Common myeloid progenitor, CD34-positive (primary cell): Measurements from ENCODE around the gene ASNSD1.
A peak's percentile ranks its signal among the peaks of the same experiment; 100 is the strongest.

Source experiments
- CTCF ChIA-PET: fragments of 350-600 bp; sonication (Branson Sonifier 250); formaldehyde crosslinking; loops from one replicate; lab custom pipeline; 2021; ENCODE audit warnings: antibody characterized with exemption; lab: Charles Lee
- POLR2A ChIA-PET: fragments of 350-600 bp; sonication (Branson Sonifier 250); formaldehyde crosslinking; loops from one replicate; lab custom pipeline; 2021; ENCODE audit warnings: antibody characterized with exemption; lab: Charles Lee
- DNase-seq, 3 donors: peaks; one replicate each; pipeline versions ENCODE4 v3.0.0 to v3.0.0-alpha.2; 2013
- H3K27ac ChIP-seq, 2 experiments: 1 replicate in 1 of 2; 2 replicates in 1 of 2; pipeline ENCODE4 v1.7.0; 2013; ENCODE audit warnings: inconsistent platforms in 2 of 2, low read length in 2 of 2, mild to moderate bottlenecking in 2 of 2, low read depth in 1 of 2, moderate library complexity in 1 of 2; ENCODE audit not compliant: severe bottlenecking in 2 of 2, insufficient read depth in 1 of 2, poor library complexity in 1 of 2
- H3K27me3 ChIP-seq, 5 experiments: replicated peaks in 2 of 5; 1 replicate in 3 of 5; 2 replicates in 2 of 5; pipeline versions ENCODE4 v1.6.1 to v1.7.0; 2013; ENCODE audit warnings: low read length in 4 of 5, mild to moderate bottlenecking in 2 of 5, moderate library complexity in 2 of 5, inconsistent platforms in 1 of 5; ENCODE audit not compliant: insufficient read depth in 5 of 5, control insufficient read depth in 4 of 5
- H3K36me3 ChIP-seq, 4 experiments: 1 replicate in 2 of 4; 2 replicates in 2 of 4; pipeline versions ENCODE4 v1.6.1 to v1.7.0; 2013; ENCODE audit warnings: low read length in 3 of 4, control low read depth in 1 of 4, mild to moderate bottlenecking in 1 of 4; ENCODE audit not compliant: control insufficient read depth in 4 of 4, insufficient read depth in 4 of 4
- H3K4me1 ChIP-seq, 4 experiments: 1 replicate in 3 of 4; 2 replicates in 1 of 4; pipeline versions ENCODE4 v1.6.1 to v1.7.1; 2013; ENCODE audit warnings: low read length in 3 of 4, mild to moderate bottlenecking in 3 of 4, control low read depth in 1 of 4, inconsistent platforms in 1 of 4, moderate library complexity in 1 of 4; ENCODE audit not compliant: control insufficient read depth in 4 of 4, insufficient read depth in 4 of 4; ENCODE audit errors: control extremely low read depth in 1 of 4
- H3K4me3 ChIP-seq, 7 experiments: 1 replicate in 4 of 7; 2 replicates in 3 of 7; pipeline versions ENCODE4 v1.5.1 to v1.7.0; 2013; ENCODE audit warnings: mild to moderate bottlenecking in 7 of 7, low read length in 6 of 7, moderate library complexity in 6 of 7, inconsistent platforms in 2 of 7, low read depth in 2 of 7, control low read depth in 1 of 7; ENCODE audit not compliant: insufficient read depth in 4 of 7, control insufficient read depth in 1 of 7; ENCODE audit errors: extremely low read depth in 1 of 7
- H3K9me3 ChIP-seq, 5 experiments: 1 replicate in 4 of 5; 2 replicates in 1 of 5; pipeline versions ENCODE4 v1.6.1 to v1.7.1; 2013; ENCODE audit warnings: low read length in 4 of 5, mild to moderate bottlenecking in 2 of 5, inconsistent platforms in 1 of 5, low read depth in 1 of 5, moderate library complexity in 1 of 5; ENCODE audit not compliant: control insufficient read depth in 4 of 5, insufficient read depth in 2 of 5; ENCODE audit errors: control extremely low read depth in 1 of 5
- WGBS: methylation state at CpG from one replicate; pipeline ENCODE4 v1.1.5; 2013; ENCODE audit not compliant: insufficient coverage; 5-methylcytosine and 5-hydroxymethylcytosine counted together

ASNSD1 gene

GRCh38 chr2:189631849-189632248, 29.4 kb upstream of the ASNSD1 start:
- no peaks in the 10 kb centered on the region for H3K36me3 ChIP-seq
- ChIA-PET POLR2A (interaction anchor here (1.2 kb wide), 1 partner anchor 51 kb away, joined by 3 read pairs; the partner anchor contains the start of gene SLC40A1), CTCF (interaction anchor here (1.0 to 10.0 kb wide), 5 partner anchors 11 to 162 kb away, joined by 3 to 128 read pairs (median 4); no protein-coding TSS in a partner anchor)
- H3K9me3 ChIP-seq = no peaks in the 10 kb centered on the region
- no peak overlapping the region for H3K4me3 ChIP-seq
- H3K4me1 ChIP-seq = no peaks in the 10 kb centered on the region
- H3K27ac ChIP-seq = no peak overlapping the region
- no peaks in the 10 kb centered on the region for H3K27me3 ChIP-seq
- no peak for DNase-seq
- WGBS = 100% methylated on average over 2 of the region's 4 CpGs

GRCh38 chr2:189633392-189633811, 27.9 kb upstream of the ASNSD1 start:
- H3K27me3 ChIP-seq = no peaks in the 10 kb centered on the region
- ChIA-PET CTCF (interaction anchor here (0.6 to 10.0 kb wide), 9 partner anchors 13 to 172 kb away, joined by 3 to 128 read pairs (median 4); no protein-coding TSS in a partner anchor), POLR2A (no interaction called here)
- no peaks in the 10 kb centered on the region for H3K36me3 ChIP-seq
- 86% methylated on average over 5 of the region's 5 CpGs for WGBS
- H3K4me1 ChIP-seq = no peaks in the 10 kb centered on the region
- peak; percentile 52 to 75 (median 70) for DNase-seq
- no peak overlapping the region for H3K4me3 ChIP-seq
- H3K27ac ChIP-seq = no peak overlapping the region
- H3K9me3 ChIP-seq = no peaks in the 10 kb centered on the region

GRCh38 chr2:189635353-189635752, 25.9 kb upstream of the ASNSD1 start:
- POLR2A ChIA-PET = no interaction called here
- DNase-seq = no peak
- WGBS = 100% methylated on average over 2 of the region's 2 CpGs
- H3K4me1 ChIP-seq = no peaks in the 10 kb centered on the region
- H3K4me3 ChIP-seq = no peak overlapping the region
- no peak overlapping the region for H3K27ac ChIP-seq
- no peaks in the 10 kb centered on the region for H3K36me3 ChIP-seq
- no peaks in the 10 kb centered on the region for H3K27me3 ChIP-seq
- H3K9me3 ChIP-seq = no peaks in the 10 kb centered on the region
- CTCF ChIA-PET = interaction anchor here (1.0 to 10.0 kb wide), 7 partner anchors 12 to 178 kb away, joined by 3 to 128 read pairs (median 4); no protein-coding TSS in a partner anchor

GRCh38 chr2:189638301-189639006, 22.8 kb upstream of the ASNSD1 start:
- DNase-seq = no peak
- ChIA-PET CTCF (interaction anchor here (1.3 to 3.2 kb wide), 3 partner anchors 9 to 542 kb away, joined by 3 to 11 read pairs (median 6); a partner anchor contains a TSS), POLR2A (no interaction called here)
- H3K36me3 ChIP-seq = no peaks in the 10 kb centered on the region
- no peaks in the 10 kb centered on the region for H3K27me3 ChIP-seq
- no peaks in the 10 kb centered on the region for H3K4me1 ChIP-seq
- H3K9me3 ChIP-seq = no peaks in the 10 kb centered on the region
- H3K4me3 ChIP-seq = no peak overlapping the region
- whole genome bisulfite sequencing = 98% methylated on average over 3 of the region's 4 CpGs
- no peak overlapping the region for H3K27ac ChIP-seq

GRCh38 chr2:189639007-189639609, 22.2 kb upstream of the ASNSD1 start:
- no peak for DNase-seq
- no peaks in the 10 kb centered on the region for H3K27me3 ChIP-seq

GRCh38 chr2:189641002-189641401, 20.3 kb upstream of the ASNSD1 start:
- Histone ChIP-seq H3K9me3 (no peaks in the 10 kb centered on the region), H3K4me1 (no peaks in the 10 kb centered on the region), H3K4me3 (no peak overlapping the region), H3K27me3 (no peaks in the 10 kb centered on the region), H3K27ac (no peak overlapping the region), H3K36me3 (no peaks in the 10 kb centered on the region)
- DNase-seq = no peak
- ChIA-PET CTCF (interaction anchor here (1.2 to 3.2 kb wide), 2 partner anchors 12 to 23 kb away, joined by 3 to 11 read pairs; no protein-coding TSS in a partner anchor), POLR2A (no interaction called here)
- 91% methylated on average over 1 of the region's 1 CpG for WGBS

More at GRCh38 chr2:189639007-189639609, 22.2 kb upstream of the ASNSD1 start:
- WGBS = 63% methylated on average over 3 of the region's 3 CpGs
- Histone ChIP-seq H3K27ac (no peak overlapping the region), H3K36me3 (no peaks in the 10 kb centered on the region), H3K4me1 (no peaks in the 10 kb centered on the region), H3K9me3 (no peaks in the 10 kb centered on the region), H3K4me3 (no peak overlapping the region)
- POLR2A ChIA-PET = no interaction called here
- CTCF ChIA-PET = interaction anchor here (1.3 to 3.2 kb wide), 3 partner anchors 10 to 541 kb away, joined by 3 to 11 read pairs (median 6); a partner anchor contains a TSS

GRCh38 chr2:189641590-189641989, 19.7 kb upstream of the ASNSD1 start:
- no peak overlapping the region for H3K27ac ChIP-seq
- no peak for DNase-seq
- no peaks in the 10 kb centered on the region for H3K4me1 ChIP-seq
- ChIA-PET POLR2A (no interaction called here), CTCF (interaction anchor here (3.2 kb wide), 1 partner anchor 12 kb away, joined by 11 read pairs; no protein-coding TSS in a partner anchor)
- H3K4me3 ChIP-seq = no peak overlapping the region
- H3K9me3 ChIP-seq = no peaks in the 10 kb centered on the region
- H3K27me3 ChIP-seq = no peaks in the 10 kb centered on the region
- WGBS = 100% methylated on average over 2 of the region's 2 CpGs
- no peaks in the 10 kb centered on the region for H3K36me3 ChIP-seq
